VCaP (cell line): ENCODE results near the gene ALDH7A1.

Source experiments
- H3K27ac ChIP-seq: fragments of 450-650 bp; 2 replicates; pipeline ENCODE4 v1.5.1; 2017
- CTCF ChIP-seq: fragments of 450-650 bp; conservative IDR thresholded peaks from 2 replicates; pipeline ENCODE4 v1.5.1; 2017; ENCODE audit warnings: mild to moderate bottlenecking, moderate library complexity

ALDH7A1 gene

DNA sequence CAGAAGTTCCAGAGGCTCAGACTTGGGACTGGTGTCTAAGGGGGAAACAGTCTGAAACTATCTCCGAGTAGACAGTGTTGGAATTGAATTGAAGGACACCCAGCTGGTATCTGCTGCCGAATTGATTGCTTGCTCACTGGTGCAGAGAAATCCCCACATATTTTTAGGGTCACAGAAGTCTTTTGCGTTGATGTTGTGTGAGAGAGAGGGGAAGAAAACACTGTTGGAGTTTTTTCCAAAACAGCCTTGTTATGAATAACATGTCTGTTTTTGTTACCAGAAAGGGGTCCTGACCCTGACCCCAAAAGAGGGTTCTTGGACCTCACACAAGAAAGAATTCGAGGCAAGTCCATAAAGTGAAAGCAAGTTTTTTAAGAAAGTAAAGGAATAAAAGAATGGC lies 81.3 kb downstream of the ALDH7A1 start:
- TF ChIP-seq CTCF = no peak
- no peak overlapping the region for H3K27ac ChIP-seq

DNA sequence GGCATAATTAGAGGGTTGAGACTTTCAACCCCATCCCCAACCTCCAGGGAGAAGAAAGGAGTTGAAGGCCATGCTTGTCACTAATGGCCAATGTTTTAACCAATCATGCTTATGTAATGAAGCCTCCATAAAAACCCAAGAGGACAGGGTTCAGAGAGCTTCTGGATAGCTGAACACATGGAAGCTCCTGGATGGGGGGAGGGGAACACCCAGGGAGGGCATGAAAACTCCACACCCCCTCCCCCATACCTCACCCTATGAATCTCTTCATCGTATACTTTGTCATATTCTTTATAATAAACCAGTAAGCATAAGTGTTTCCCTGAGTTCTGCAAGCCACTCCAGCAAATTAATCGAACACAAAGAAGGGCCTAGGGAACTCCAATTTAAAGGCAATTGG lies 81.7 kb downstream of the ALDH7A1 start:
- TF ChIP-seq CTCF = no peak

GRCh38 chr5:126512451-126512850 lies 82.6 kb downstream of the ALDH7A1 start:
- TF ChIP-seq CTCF = no peak
- no peak overlapping the region for H3K27ac ChIP-seq

More for the DNA sequence above, 81.7 kb downstream of the ALDH7A1 start:
- H3K27ac ChIP-seq = no peak overlapping the region

GRCh38 chr5:126511961-126512360 lies 83.1 kb downstream of the ALDH7A1 start:
- H3K27ac ChIP-seq = no peak overlapping the region
- TF ChIP-seq CTCF = no peak

DNA sequence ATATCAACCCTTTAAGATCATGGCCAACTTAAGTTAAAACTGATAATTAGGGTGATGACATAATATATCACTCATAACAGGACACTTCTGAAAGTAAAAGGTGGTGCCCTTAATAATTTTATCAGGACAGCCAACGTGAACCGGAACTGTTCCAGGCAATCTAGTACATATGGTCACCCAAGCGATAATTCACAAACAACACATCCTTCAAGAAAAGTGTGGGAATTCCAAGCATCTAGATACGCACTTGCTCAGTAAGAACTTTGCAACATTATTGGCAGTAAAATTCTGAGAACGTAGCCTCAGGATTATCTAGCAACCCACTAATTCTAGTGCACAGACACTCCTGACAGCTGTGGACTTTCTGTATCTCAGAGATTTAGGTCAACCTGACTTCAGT lies 85.7 kb downstream of the ALDH7A1 start:
- no peak overlapping the region for H3K27ac ChIP-seq
- TF ChIP-seq CTCF = no peak

- no peak for TF ChIP-seq CTCF
- H3K27ac ChIP-seq = no peak overlapping the region
Observed at GRCh38 chr5:126508962-126509279, 86.1 kb downstream of the ALDH7A1 start.

- no peak overlapping the region for H3K27ac ChIP-seq
- TF ChIP-seq CTCF = no peak
Observed at GRCh38 chr5:126508251-126508961, 86.6 kb downstream of the ALDH7A1 start.
